ENCODE data around the gene INPP1. TPM values are rescaled to one million over a fixed set of nuclear protein-coding genes. Genes with fewer than 3 reads are reported as not detected.

The INPP1 gene
- total RNA-seq, 1 donor from 2014 or later, result 7.9 TPM

- H3K27me3 ChIP-seq (ENCODE audit: control insufficient read depth, insufficient read depth, low read length), result no peaks in the 10 kb centered on the region
- peaks cover 6% of the 10 kb centered on the region for H3K36me3 ChIP-seq (ENCODE audit: control insufficient read depth, insufficient read depth, low read length)
- DNase-seq (ENCODE audit: low read depth), result no peak
- H3K4me3 ChIP-seq (ENCODE audit: low read depth, low read length), result no peak overlapping the region
- TF ChIP-seq CTCF (IDR thresholded peaks at IDR 0.05; ENCODE audit: insufficient read depth, low read length, severe bottlenecking), result no peak
- no peak for FAIRE-seq
These were observed 23.7 kb downstream of the INPP1 start for GRCh38 chr2:190367091-190367490.

- peaks cover 6% of the 10 kb centered on the region for H3K36me3 ChIP-seq (ENCODE audit: control insufficient read depth, insufficient read depth, low read length)
- DNase-seq (ENCODE audit: low read depth) (no peak), FAIRE-seq (no peak)
- no peak for TF ChIP-seq CTCF (IDR thresholded peaks at IDR 0.05; ENCODE audit: insufficient read depth, low read length, severe bottlenecking)
- no peak overlapping the region for H3K4me3 ChIP-seq (ENCODE audit: low read depth, low read length)
- no peaks in the 10 kb centered on the region for H3K27me3 ChIP-seq (ENCODE audit: control insufficient read depth, insufficient read depth, low read length)
These were observed 26.2 kb downstream of the INPP1 start for GRCh38 chr2:190369635-190370034.

- FAIRE-seq, result no peak
- Histone ChIP-seq H3K27me3 (ENCODE audit: control insufficient read depth, insufficient read depth, low read length) (no peaks in the 10 kb centered on the region), H3K36me3 (ENCODE audit: control insufficient read depth, insufficient read depth, low read length) (peaks cover under 1% of the 10 kb centered on the region), H3K4me3 (ENCODE audit: low read depth, low read length) (no peak overlapping the region)
- no peak for DNase-seq (ENCODE audit: low read depth)
- TF ChIP-seq CTCF (IDR thresholded peaks at IDR 0.05; ENCODE audit: insufficient read depth, low read length, severe bottlenecking), result no peak
These were observed 32.7 kb downstream of the INPP1 start for GRCh38 chr2:190376083-190376482.

GRCh38 chr2:190376591-190377245 lies 33.3 kb downstream of the INPP1 start:
- H3K4me3 ChIP-seq (ENCODE audit: low read depth, low read length), result no peak overlapping the region
- FAIRE-seq (no peak), DNase-seq (ENCODE audit: low read depth) (no peak)
- TF ChIP-seq CTCF (IDR thresholded peaks at IDR 0.05; ENCODE audit: insufficient read depth, low read length, severe bottlenecking), result no peak
- no peaks in the 10 kb centered on the region for H3K27me3 ChIP-seq (ENCODE audit: control insufficient read depth, insufficient read depth, low read length)
- no peaks in the 10 kb centered on the region for H3K36me3 ChIP-seq (ENCODE audit: control insufficient read depth, insufficient read depth, low read length)

- H3K4me3 ChIP-seq (ENCODE audit: low read depth, low read length), result no peak overlapping the region
- H3K36me3 ChIP-seq (ENCODE audit: control insufficient read depth, insufficient read depth, low read length), result no peaks in the 10 kb centered on the region
- DNase-seq (ENCODE audit: low read depth) (no peak), FAIRE-seq (no peak)
- no peaks in the 10 kb centered on the region for H3K27me3 ChIP-seq (ENCODE audit: control insufficient read depth, insufficient read depth, low read length)
- TF ChIP-seq CTCF (IDR thresholded peaks at IDR 0.05; ENCODE audit: insufficient read depth, low read length, severe bottlenecking), result no peak
These were observed 35.5 kb downstream of the INPP1 start for GRCh38 chr2:190378880-190379237.
